SU-DHL-6 (cell line): ENCODE data around the gene PNMA8C.

Source experiments
- H2AFZ ChIP-seq: fragments of 200-600 bp; sonication (generic); 2 replicates; pipeline ENCODE4 v1.6.1; 2014; ENCODE audit warnings: low read depth, mild to moderate bottlenecking, moderate library complexity, mixed read lengths, antibody characterized with exemption, low read length; ENCODE audit not compliant: severe bottlenecking
- H3F3A ChIP-seq: fragments of 200-600 bp; shearing (Covaris generic); 2 replicates; pipeline ENCODE4 v1.6.0; 2016; ENCODE audit warnings: antibody characterized with exemption, mild to moderate bottlenecking; ENCODE audit not compliant: insufficient read depth
- H3K27ac ChIP-seq: fragments of 200-600 bp; sonication (generic); 2 replicates; pipeline ENCODE4 v1.5.1; 2016; ENCODE audit warnings: low read depth, mild to moderate bottlenecking, low read length, moderate library complexity, mixed read lengths
- H3K27me3 ChIP-seq: fragments of 200-600 bp; sonication (generic), shearing (Covaris generic); 2 replicates; pipeline ENCODE4 v1.6.0; 2014; ENCODE audit warnings: mild to moderate bottlenecking, low read length
- H3K36me3 ChIP-seq: fragments of 200-600 bp; sonication (generic); 2 replicates; pipeline ENCODE4 v1.6.1; 2014; ENCODE audit warnings: mild to moderate bottlenecking, low read length, mixed read lengths
- H3K4me2 ChIP-seq: fragments of 300-600, 200-600 bp; shearing (Covaris generic), sonication (generic); 2 replicates; pipeline ENCODE4 v1.6.0; 2014; ENCODE audit warnings: low read length, low read depth, mild to moderate bottlenecking; ENCODE audit not compliant: poor library complexity, severe bottlenecking
- H3K4me3 ChIP-seq: fragments of 200-600 bp; sonication (generic); 2 replicates; pipeline ENCODE4 v1.5.1; 2014; ENCODE audit warnings: antibody characterized with exemption, low read length, mild to moderate bottlenecking, mixed read lengths; ENCODE audit not compliant: insufficient read depth, poor library complexity, severe bottlenecking
- H3K79me2 ChIP-seq: fragments of 200-600 bp; sonication (generic); 2 replicates; pipeline ENCODE4 v1.6.1; 2014; ENCODE audit warnings: mild to moderate bottlenecking, low read length, moderate library complexity; ENCODE audit not compliant: insufficient read depth
- H3K9ac ChIP-seq: fragments of 200-600 bp; sonication (generic); 2 replicates; pipeline ENCODE4 v1.7.0; 2014; ENCODE audit warnings: mild to moderate bottlenecking, low read length
- H3K9me2 ChIP-seq: fragments of 200-600 bp; sonication (generic); replicated peaks from 2 replicates; pipeline ENCODE4 v1.6.1; 2014; ENCODE audit warnings: low read length; ENCODE audit not compliant: insufficient read depth
- H3K9me3 ChIP-seq: fragments of 200-600 bp; sonication (generic); 2 replicates; pipeline ENCODE4 v1.6.1; 2014; ENCODE audit warnings: low read length, mixed read lengths; ENCODE audit not compliant: insufficient read depth
- H4K20me1 ChIP-seq: fragments of 200-600 bp; sonication (generic); 2 replicates; pipeline ENCODE4 v1.6.1; 2014; ENCODE audit warnings: low read depth, mild to moderate bottlenecking, antibody characterized with exemption, low read length, moderate library complexity, mixed read lengths
- EZH2phosphoT487 ChIP-seq: fragments of 200-600 bp; sonication (generic), shearing (Covaris generic); conservative IDR thresholded peaks from 2 replicates; pipeline ENCODE4 v1.6.1; 2018; ENCODE audit warnings: mild to moderate bottlenecking, antibody characterized with exemption, low read length, moderate library complexity, mixed read lengths
- TF ChIP-seq, protein P1 (sequence below): fragments of 200-600 bp; sonication (generic); IDR thresholded peaks from one replicate; pipeline ENCODE4 v1.5.1; 2017; ENCODE audit warnings: antibody characterized with exemption, mild to moderate bottlenecking, low read length, moderate library complexity; ENCODE audit not compliant: insufficient read depth, poor library complexity, severe bottlenecking

Gene PNMA8C

DNA sequence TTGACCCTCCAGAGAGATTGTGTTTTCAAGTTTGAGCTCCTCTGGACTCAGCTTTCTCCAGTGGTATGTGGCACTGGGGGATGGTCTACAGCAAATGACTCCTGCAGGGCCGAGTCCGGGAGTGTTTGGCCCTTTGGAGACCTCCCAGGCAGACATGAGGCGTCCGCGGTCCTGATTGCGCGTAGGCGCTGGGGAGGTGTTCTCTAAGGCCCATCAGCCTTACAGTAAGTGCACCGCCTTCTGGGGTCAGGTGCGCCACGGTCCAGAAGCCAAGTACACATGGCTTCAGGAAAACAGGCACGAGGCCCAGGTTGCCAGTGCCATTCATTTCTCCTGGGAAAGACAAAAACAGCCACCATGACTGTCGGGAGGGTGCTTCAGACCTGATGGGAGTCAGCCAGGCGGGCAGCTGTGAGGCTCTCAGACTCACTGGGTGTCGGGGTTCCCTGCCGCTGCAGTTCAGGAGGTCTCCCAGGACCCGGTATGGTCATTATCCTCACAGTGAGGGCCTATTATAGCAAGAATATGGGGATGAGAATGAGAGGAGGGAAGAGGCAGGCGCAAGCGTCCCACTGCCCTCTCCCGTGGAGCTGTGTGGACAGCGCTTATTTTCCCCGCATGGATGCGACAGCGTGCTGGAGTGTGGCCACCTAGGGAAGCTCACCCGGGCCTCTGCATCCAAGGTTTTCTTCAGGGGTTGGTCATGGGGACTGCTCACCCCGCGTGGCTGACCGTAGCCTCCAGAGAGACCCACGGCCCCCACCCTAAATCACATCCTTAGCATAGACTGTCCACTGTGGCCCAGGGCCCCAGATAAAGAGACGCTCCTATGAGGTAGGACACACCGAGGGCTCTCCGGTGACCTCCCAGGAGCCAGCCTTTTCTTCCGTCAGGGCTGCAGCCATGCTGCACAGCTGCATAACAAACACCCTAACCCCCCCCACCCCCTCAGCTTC, 37.2 kb downstream of the PNMA8C start:
- Histone ChIP-seq H3K9ac (no peak overlapping the region), H3K9me3 (no peaks in the 10 kb centered on the region), H3K79me2 (no peaks in the 10 kb centered on the region), H2AFZ (no peak overlapping the region), H3K27ac (no peak overlapping the region), H3K4me2 (no peak overlapping the region), H3K36me3 (no peaks in the 10 kb centered on the region), H3K4me3 (no peak overlapping the region), H4K20me1 (no peaks in the 10 kb centered on the region), H3K9me2 (no peaks in the 10 kb centered on the region), H3F3A (peaks cover 8% of the 10 kb centered on the region), H3K27me3 (no peaks in the 10 kb centered on the region)
- TF ChIP-seq, protein P1, sequence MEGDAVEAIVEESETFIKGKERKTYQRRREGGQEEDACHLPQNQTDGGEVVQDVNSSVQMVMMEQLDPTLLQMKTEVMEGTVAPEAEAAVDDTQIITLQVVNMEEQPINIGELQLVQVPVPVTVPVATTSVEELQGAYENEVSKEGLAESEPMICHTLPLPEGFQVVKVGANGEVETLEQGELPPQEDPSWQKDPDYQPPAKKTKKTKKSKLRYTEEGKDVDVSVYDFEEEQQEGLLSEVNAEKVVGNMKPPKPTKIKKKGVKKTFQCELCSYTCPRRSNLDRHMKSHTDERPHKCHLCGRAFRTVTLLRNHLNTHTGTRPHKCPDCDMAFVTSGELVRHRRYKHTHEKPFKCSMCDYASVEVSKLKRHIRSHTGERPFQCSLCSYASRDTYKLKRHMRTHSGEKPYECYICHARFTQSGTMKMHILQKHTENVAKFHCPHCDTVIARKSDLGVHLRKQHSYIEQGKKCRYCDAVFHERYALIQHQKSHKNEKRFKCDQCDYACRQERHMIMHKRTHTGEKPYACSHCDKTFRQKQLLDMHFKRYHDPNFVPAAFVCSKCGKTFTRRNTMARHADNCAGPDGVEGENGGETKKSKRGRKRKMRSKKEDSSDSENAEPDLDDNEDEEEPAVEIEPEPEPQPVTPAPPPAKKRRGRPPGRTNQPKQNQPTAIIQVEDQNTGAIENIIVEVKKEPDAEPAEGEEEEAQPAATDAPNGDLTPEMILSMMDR = no peak
- no peak for TF ChIP-seq EZH2phosphoT487

DNA sequence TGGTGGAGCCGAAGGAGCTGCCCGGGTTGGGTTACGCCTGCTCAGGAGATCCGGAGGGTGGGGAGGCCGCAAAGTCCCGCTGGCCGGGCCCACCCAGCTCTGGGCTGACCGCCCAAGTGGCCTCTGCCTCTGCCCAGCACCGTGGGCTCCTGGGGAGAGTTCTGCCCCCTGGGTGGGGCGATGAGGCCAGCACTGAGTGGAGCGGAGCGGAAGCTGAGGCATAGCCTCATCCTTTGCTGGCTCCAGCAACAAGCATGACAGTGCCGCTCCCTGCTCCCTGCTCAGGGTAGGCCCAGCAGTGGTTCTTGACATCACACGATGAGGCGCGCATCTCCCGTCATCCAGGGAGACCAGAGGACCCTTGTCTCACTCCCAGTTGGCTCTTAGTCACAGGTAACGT, 37.9 kb downstream of the PNMA8C start:
- Histone ChIP-seq H3K9me2 (no peaks in the 10 kb centered on the region), H3K9me3 (no peaks in the 10 kb centered on the region), H3K36me3 (no peaks in the 10 kb centered on the region), H3K9ac (no peak overlapping the region), H3K79me2 (no peaks in the 10 kb centered on the region), H3K27me3 (no peaks in the 10 kb centered on the region), H2AFZ (no peak overlapping the region), H3F3A (peaks cover 8% of the 10 kb centered on the region), H3K27ac (no peak overlapping the region), H3K4me2 (no peak overlapping the region), H4K20me1 (no peaks in the 10 kb centered on the region), H3K4me3 (no peak overlapping the region)
- TF ChIP-seq, protein P1 = no peak
- no peak for TF ChIP-seq EZH2phosphoT487

DNA sequence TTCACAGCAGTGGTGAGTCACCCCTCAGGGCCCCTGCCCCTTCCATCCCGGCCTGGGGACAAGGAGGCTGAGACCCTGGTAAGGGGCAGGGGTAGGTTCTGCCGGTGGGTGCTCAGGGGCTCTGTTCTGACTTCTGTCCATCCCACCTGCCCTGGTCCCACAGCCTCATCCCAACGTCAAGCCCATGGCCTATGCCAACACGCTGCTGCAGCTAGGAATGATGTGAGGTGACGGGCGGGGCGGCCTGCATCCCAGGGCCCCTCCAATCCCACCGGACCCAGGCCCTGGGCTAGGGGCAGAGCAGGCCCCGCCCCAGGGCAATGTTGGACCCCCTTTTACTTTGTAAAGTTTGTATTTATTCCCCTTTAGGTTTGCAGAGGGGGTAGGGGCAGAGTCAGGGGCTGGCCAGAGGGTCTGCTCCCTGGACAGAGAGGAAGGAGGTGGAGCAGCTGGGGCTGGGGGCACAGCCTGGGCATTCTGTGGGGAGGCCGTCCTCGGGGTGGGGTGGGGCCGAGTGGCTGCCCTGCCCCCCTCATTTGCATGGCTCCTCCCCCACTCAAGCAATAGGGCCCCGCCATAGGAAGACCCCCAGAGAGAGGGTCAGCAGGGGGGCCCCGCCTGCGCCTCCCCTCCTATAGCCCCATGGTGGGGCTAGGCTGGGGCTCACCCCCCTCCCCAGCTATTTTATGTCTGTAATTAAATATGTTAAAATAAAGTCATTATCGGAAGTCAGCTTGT, 38.4 kb downstream of the PNMA8C start:
- Histone ChIP-seq H3K9me2 (no peaks in the 10 kb centered on the region), H3K79me2 (no peaks in the 10 kb centered on the region), H3K9me3 (no peaks in the 10 kb centered on the region), H3K9ac (no peak overlapping the region), H3K4me3 (no peak overlapping the region), H3K27ac (no peak overlapping the region), H3F3A (peaks cover 8% of the 10 kb centered on the region), H3K36me3 (no peaks in the 10 kb centered on the region), H2AFZ (no peak overlapping the region), H3K4me2 (no peak overlapping the region), H4K20me1 (no peaks in the 10 kb centered on the region), H3K27me3 (no peaks in the 10 kb centered on the region)
- TF ChIP-seq EZH2phosphoT487 = no peak
- TF ChIP-seq, protein P1 = no peak
